ENCODE data around the gene RHOB.
"Not testable (repeated sequence)": the region's sequence is repeated elsewhere in the genome, so short reads cannot be mapped to it uniquely, and the experiment has no call there.

RHOB gene

DNA sequence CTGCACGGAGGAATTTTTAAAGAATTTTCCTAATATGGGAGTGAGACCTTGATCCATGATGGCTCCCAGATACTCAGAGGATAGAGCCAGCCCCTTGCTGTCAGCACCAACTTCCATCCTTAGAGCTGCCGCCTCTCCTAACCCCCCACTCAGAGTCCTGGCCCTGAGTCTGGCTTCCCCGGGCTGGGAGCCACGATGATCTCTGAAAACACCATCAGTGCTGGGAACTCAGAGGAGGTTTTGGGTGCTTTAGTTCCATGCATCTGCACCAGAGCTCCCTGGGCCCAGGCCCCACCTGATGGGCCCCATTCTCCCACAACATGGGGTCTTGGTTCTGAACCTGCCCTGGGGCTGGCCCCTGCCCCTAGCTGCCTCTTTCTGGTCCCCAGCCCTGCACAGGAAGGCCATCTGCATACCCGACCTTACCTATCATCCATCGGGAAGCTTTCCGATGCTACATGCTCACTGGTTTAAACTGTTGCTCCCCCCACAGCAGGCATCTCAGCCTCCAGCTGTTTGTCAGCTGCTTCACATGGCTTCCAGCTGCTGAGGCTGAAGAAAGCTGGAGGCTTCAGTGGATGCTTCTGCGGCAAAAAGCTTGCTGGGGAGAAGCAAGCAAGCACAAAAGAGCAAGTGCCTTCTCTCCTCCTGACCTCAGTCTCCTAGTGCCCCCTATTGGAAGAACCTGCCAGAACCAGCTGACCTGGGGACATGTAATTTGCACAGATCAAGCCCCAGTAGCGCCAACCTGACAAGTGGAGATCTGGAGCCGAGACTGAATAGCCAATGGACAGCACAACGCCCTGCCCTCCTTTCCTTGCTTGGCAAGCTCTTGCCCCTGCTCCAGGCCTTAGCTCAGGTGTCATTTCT, 24.2 kb upstream of the RHOB start:
- DNase-seq: peak in 13 of 56 donors; percentile 10 to 46 (median 26)

DNA sequence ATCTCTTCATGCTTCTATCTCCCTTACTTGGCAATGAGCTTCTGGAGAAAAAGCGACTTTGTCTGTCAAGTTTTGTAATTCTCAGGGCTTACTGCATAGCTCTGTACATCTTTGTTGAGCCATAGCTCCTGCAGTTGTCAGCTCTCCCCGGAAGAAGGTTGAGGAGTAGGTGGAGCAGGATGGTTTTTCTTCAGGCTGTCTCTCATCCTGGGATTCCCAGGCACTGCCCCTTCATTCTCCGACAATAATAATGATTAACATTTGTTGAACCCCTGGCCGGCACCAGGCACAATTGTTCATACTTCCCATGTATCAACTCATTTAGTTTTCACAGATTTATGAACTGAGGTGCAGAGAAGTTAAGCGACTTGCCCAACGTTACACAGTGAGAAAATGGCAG, 23.5 kb upstream of the RHOB start:
- DNase-seq: no peak

DNA sequence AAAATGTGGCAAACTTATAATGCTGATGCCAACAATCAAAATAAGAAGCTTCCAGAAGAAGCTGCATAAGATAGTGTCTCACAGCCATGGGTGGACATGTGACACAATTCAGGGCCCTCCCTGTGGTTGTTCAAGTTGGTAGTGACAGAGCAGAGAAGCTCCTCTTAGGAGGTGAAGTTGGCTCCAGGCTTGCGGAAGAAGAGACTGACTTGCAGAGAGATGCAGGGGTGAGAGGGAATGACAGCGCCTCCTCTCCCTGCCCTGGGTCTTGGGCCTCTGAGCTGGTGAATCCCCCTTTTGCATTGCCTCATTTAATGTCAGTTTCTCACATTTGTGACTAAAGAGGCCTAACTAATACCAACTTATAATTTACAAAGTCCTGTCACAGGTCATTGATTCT, 23.0 kb upstream of the RHOB start:
- DNase-seq: no peak

DNA sequence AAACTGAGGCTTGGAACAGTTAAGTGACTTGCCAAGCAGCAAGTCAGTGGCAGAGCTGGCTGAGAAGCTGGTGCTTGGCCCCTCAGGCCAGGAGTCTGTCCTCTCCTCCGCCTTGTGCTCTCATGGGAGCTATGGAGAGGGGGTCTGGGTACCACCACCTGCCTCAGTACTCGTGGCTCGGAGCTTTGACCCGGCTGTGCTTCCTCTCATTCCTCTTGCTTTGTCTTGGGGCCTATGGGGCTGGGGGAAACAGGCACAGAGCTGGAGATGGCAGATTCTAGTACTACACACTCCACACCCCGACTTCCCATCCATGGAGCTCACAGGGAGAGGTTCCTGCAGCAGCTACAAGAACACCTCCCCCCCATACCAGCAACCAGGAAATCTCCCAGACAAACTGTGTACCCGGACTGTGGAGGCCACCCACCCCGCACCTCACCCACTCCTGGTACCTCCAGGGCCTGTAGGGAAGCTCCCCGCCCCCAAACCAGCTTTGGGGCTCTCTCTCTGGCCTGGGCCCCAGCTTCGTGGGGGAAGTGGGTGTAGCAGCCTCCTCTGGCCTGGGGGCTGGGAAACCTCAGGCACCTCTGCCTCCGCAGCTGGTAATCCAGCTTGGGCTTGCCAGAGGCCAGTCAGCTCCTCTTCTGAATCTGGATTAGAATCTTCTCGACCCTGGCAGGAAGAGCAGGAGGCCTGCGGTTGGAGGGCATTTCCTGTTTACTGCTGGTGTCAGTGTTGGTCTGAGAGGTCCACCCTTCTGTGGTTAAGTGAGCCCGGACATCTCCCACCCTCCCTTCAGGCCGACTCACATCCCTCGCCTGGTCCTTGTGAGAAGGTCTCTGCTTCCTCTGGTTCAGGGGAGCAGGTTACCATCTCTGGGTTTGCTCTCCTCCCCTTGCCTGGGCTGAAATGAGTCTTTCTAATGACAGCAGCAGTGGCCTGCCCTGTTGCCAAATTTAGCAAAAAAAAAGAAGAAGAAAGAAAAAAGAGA, 22.3 kb upstream of the RHOB start:
- DNase-seq: peak in 16 of 56 donors; percentile 15 to 63 (median 42)

DNA sequence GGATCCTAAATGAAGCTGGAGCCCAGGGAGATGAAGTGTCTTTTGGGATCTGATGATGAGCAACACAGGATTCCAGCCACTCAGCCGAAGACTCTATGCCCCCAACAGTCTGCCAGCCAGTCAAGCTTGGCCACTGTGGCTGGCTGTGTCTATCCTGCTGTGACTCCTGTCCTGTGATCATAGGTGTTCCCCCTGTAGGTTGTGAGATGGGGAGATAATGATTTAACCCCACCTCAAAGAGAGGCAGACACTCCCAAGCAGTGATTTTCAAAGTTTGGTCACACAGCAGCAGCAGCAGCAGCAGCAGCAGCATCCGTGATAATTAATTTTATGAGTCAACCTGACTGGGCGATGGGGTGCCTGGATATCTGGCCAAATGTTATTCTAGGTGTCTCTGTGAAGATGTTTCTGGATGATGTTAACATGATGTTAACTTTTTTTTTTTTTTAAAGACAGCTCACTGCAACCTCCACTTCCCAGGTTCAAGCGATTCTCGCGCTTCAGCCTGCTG, 21.4 kb upstream of the RHOB start:
- DNase-seq: no peak

DNA sequence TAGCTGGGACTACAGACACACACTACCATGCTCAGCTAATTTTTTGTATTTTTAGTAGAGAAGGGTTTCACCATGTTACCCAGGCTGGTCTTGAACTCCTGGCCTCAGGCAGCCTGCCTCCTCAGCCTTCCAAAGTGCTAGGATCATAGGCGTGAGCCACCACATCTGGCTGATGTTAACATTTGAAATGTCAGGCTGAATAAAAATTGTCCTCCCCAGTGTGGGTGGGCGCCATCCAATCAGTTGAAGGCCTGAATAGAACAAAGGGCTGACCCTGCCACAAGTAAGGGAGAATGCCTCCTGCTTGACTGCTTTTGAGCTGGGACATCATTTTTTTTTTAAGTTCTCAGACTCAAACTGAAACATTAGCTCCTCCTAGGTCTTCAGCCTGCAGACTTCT, 21.0 kb upstream of the RHOB start:
- no peak for DNase-seq

DNA sequence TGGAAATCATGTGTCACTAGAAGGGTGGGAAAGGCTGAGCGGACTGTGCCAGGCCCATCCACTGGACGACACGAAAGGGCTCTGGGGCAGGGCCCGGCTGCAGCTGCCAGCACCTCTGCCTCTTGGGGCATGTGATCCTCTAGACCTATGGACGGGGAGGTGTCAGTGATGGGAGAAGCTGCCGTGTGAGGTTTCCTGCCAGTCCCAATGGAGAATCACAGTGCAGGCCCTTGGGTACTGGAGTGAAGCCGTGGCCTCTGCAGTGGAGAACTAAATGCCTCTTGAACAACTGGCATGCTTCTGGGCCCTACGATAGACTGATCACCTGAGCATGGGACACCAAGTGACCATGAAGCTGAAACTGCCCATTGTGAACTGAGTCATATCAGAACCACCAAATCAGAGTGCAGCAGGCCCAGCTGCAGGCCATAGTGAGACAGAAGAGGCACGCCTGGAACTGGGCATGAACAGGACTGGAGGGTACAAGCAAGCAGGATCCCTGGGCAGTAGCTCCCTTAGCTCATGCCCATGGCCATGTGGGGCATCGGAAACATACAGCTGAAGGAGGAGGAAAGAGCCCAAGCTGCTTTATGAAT, 18.8 kb upstream of the RHOB start:
- no peak for DNase-seq

DNA sequence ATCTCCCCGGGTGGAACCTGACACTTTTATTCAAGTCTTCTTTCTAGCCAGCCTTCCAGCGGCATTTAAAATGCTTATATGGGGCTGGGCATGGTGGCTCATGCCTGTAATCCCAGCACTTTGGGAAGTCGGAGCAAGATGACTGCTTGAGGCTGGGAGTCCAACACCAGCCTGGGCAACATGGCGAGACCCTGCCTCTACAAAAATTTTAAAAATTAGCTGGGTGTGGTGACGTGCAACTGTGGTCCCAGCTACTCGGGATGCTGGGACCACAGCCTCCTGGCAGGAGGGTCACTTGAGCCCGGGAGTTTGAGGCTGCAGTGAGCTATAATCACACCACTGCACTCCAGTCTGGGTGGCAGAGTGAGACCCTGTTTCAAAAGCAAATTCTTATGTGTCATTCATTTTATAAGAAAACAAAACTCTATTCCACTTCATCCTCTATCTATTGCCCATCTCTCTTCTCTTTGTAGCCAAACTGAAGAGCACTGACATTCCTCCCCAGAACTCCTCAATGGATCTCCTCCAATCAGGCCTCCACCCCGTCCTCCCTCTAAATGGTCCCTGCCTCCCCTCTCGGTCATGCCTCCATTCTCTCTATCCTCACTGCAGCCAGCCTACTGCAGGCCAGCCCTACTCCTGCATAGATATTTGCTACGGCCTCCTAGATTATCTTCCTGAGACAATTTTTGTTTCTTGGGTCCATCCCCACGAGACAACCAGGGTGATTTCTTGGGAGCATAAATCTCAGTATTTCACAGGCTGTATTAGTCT, 18.0 kb upstream of the RHOB start:
- DNase-seq: no peak

DNA sequence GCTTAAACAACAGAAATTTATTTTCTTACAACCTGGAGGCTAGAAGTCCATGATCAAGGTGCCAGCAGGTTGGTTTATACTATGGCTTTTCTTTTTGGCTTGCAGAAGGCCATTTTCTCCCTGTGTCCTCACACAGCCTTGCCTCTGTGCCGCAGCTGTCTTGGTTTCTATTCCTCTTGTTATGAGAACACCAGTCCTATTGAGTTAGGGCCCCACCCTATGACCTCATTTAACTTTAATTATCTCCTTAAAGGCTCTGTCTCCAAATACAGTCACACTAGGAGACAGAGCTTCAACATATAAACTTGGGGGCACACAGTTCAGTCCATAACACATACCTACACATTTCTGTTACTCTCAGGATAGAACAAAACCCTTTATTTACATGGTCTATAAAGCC, 17.3 kb upstream of the RHOB start:
- no peak for DNase-seq

DNA sequence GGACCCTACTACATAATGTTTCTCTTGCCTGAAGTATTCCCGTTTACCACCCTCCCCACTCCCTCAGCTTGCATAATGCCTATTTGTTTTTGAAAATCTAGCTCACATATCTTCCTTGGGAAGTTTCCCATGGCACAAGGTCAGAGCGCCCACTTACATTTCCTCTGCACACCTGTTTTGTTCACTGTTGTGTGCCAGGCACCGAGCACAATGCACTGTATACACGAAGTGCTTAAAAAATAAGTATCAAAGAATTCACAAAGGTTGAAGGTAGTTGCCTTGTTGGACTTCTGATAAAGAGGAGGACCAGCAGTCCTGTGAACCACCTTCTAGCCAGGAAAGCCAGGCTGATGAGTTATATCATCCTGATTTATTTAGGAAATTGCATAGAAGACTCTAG, 16.8 kb upstream of the RHOB start:
- DNase-seq: no peak

DNA sequence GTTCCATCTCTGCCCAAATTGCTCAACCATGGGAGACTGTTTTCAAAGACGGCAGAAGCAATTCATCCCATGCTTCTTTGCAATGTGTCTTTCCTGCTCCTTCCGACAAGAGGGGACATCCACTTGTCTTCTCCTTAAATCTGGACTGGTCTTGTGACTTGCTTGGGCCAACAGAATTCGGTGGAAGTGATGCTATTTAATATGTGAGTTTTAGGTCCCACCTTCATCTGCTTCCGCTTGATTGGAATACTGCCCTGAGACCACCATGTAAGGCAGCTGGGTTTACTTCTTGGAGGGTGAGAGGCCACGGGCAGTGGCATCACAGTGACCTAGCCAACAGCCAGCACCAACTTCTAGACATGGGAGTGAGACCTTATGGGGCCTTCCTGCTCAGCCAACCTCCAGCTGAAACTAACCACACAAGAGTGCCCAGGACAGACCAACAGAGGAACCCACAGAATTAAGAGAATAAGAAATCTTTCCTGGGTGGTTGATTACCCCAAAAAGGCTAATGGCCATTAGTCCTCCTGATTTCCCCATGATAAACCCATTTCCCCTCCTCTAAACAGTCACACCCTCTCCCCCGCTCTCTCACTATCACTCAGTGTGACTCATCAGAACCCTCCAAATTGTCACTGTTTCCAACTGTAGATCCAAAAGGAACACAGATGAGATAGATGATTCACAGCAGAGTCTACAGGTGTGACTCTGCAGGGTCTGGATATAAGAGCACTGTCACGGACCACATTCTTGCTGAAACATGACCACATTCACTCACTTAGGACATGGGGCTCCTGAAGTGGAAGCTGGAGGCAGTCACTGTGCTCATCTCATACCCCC, 16.2 kb upstream of the RHOB start:
- peak in 2 of 56 donors; percentile 13 to 38 for DNase-seq

DNA sequence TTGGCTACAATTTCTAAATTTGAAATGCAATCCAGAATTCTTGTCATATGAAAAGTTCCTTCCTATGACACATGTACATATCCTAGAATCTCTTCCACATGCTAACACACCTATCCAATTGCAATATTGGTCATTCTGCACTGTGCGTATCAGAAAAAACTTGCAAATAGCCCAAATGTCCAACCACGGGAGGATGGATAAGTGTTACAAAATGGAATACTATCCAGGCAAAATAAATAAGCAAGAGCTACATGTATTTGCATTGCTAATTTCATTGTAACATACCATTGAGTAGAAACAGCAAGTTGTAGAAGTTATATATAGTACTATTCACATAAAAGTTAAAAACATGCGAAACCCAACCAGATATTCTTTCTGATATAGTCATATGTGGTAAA, 15.6 kb upstream of the RHOB start:
- DNase-seq: no peak

DNA sequence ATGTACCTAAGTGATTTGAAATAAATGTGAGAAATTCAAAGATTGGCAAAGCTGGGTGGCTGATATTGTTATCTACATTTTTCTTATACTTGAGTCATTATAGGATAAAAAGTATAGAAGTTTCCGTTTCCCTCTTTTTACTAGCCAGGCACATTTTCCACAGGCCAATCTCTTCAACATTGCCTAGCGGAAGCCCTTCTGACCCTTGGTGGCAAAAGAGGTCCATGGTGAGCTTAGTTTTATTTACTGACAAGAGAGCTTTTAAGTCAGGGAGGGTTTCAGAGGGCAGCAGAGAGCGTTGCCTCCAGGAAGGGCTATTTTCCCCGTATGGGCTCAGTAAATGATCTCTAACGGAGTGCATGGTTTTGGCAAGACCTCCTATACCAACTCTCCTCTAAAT, 15.1 kb upstream of the RHOB start:
- no peak for DNase-seq

DNA sequence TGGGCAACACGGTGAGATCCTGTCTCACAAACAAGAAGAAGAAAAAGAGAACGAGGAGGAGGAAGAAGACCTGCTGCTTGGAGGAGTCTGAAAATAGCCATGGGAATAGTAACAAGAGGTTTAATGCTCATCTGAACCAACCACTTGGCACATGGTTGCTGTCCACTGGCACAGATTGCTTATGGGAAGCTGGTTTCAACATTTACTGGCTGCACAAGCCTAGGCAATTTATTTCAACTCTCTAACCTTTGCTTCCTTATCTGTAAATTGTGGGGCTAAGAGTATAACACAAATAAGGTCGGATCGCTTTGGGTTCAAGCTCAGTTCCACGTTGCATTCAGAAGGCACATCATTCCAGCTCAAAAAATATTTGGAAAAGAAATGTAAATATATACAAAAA, 14.2 kb upstream of the RHOB start:
- DNase-seq: no peak

DNA sequence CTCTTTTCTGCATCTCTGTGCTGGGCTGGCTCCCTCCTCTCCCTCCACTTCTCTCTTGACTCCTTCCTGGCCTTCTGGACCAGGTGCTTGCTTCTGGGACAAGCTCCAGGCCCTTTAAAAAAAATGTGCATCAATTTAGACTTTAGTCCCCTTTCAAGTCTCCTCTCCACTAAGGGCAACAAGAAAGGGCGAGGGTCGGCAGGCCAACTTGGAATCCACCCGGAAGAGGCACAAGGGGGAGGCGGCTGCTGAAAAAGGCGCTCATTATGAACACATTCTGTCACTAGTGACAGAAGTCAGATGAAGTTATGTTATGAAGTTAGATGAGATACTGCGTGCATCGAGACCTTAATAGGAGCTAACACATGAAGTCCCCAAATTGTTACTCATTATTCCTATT, 13.6 kb upstream of the RHOB start:
- no peak for DNase-seq

DNA sequence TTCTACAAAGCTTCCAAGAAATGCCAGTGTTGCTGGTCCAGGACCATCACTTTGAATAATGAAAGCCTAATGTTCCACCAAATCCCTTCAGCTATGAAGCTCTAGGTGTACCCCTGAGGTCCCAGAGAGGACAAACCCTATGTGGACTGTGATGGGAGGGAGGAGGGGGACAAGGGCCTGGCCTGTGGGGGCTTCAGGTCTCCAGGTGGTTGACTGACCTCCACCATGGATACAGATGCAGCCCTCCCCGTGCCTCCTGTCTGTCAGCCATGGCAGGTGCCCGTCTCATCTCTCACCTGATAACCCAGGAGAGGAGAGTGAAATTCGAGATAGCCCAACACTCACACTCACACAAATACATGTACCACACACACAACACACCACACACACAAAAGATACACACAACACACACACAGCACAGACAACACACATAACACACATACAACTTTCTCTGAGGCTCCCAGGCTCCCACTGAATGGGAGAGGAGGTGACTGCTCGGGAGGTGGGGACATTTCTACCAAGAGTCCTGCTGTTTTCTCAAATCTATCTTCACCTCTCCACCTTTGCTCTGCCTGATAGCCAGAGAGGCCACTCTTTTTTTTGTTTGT, 12.8 kb upstream of the RHOB start:
- DNase-seq: no peak

DNA sequence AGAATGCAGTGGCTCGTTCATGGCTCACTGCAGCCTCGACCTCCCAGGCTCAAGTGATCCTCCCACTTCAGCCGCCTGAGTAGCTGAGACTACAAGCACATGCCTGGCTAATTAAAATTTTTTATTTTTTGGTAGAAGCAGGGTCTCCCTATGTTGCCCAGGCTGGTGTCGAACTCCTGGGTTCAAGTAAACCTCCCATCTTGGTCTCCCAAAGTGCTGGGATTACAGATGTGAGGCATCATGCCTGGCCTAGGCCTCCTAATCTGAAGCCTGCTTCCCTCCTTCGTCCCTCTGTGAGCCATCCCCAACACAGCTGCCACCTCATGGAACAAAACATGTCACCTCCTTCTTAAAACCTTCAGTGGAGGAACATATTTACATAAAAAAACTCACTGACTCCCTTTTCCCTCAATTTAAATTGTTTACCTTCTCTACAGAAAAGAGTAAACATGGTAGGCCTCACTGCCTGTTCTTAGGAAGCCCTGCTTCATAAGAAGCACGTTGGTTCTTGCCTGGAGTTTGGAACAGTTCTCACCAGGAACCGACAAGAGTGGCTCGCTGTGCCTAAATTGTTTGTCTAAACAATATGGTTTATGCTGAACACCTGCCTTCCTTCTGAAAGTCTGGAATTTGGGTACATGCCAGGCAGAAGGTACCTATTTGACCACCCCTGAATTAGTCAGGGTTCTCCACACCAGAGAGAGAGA, 12.1 kb upstream of the RHOB start:
- DNase-seq: no peak

DNA sequence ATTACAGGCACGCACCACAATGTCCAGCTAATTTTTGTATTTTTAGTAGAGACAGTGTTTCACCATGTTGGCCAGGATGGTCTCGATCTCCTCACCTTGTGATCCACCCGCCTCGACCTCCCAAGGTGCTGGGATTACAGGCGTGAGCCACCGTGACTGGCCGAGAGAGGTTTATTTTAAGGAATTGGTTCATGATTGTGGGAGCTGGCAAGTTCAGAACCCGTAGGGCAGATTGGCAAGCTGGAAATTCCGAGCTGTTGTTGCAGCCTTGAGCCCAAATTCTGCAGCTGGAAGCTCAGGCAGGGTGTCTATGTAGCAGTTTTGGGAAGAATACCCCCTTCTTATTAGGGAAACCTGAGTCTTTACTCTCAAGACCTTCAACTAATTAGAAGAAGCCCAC, 11.4 kb upstream of the RHOB start:
- not testable (repeated sequence) for DNase-seq
